H9 (cell line): ENCODE data around the gene SLC17A7. TPM values are rescaled to one million over a fixed set of nuclear protein-coding genes. Genes with fewer than 3 reads are reported as not detected.

ENCODE experiments used
- DNase-seq: peaks from one replicate; pipeline ENCODE4 v3.0.0-alpha.2; 2017
- H2AFZ ChIP-seq: one replicate; pipeline ENCODE4 v1.6.1; 2013; ENCODE audit warnings: mild to moderate bottlenecking, low read length, control low read depth, moderate library complexity
- H2AK5ac ChIP-seq: 2 replicates; pipeline ENCODE4 v1.6.1; 2013; ENCODE audit warnings: low read length, control low read depth, mixed read lengths; ENCODE audit not compliant: insufficient read length
- H2BK120ac ChIP-seq: one replicate; pipeline ENCODE4 v1.6.1; 2013; ENCODE audit warnings: low read depth, mild to moderate bottlenecking, low read length, control low read depth, inconsistent platforms; ENCODE audit not compliant: poor library complexity, severe bottlenecking
- H2BK12ac ChIP-seq: 2 replicates; pipeline ENCODE4 v1.6.1; 2013; ENCODE audit warnings: low read length, control low read depth, mixed read lengths, low read depth; ENCODE audit not compliant: insufficient read length
- H2BK15ac ChIP-seq: 2 replicates; pipeline ENCODE4 v1.6.1; 2013; ENCODE audit warnings: low read depth, low read length, control low read depth
- H2BK20ac ChIP-seq: one replicate; pipeline ENCODE4 v1.6.1; 2013; ENCODE audit warnings: low read depth, mild to moderate bottlenecking, low read length, control low read depth, inconsistent platforms; ENCODE audit not compliant: poor library complexity, severe bottlenecking
- H2BK5ac ChIP-seq: 2 replicates; pipeline ENCODE4 v1.6.1; 2013; ENCODE audit warnings: low read length, control low read depth, mixed read lengths; ENCODE audit not compliant: insufficient read length
- H3K14ac ChIP-seq: 2 replicates; pipeline ENCODE4 v1.6.1; 2013; ENCODE audit warnings: low read length, control low read depth; ENCODE audit not compliant: insufficient read depth
- H3K18ac ChIP-seq: 2 replicates; pipeline ENCODE4 v1.6.1; 2013; ENCODE audit warnings: low read depth, mild to moderate bottlenecking, mixed read lengths, low read length, control low read depth; ENCODE audit not compliant: insufficient read length
- H3K23ac ChIP-seq: 2 replicates; pipeline ENCODE4 v1.6.1; 2013; ENCODE audit warnings: low read length, control low read depth, mixed read lengths, low read depth; ENCODE audit not compliant: insufficient read length
- H3K23me2 ChIP-seq: 2 replicates; pipeline ENCODE4 v1.6.1; 2013; ENCODE audit warnings: low read depth, mild to moderate bottlenecking, mixed read lengths, low read length, control low read depth; ENCODE audit not compliant: insufficient read length, poor library complexity, severe bottlenecking
- H3K27ac ChIP-seq: 2 replicates; pipeline ENCODE4 v1.5.1; 2013; ENCODE audit warnings: low read length, control low read depth, mixed read lengths, low read depth; ENCODE audit not compliant: insufficient read length
- H3K27me3 ChIP-seq: 2 replicates; pipeline ENCODE4 v1.6.1; 2013; ENCODE audit warnings: low read length, control low read depth, inconsistent platforms; ENCODE audit not compliant: insufficient read depth
- H3K4ac ChIP-seq: 2 replicates; pipeline ENCODE4 v1.6.1; 2013; ENCODE audit warnings: low read depth, mild to moderate bottlenecking, control low read depth, inconsistent platforms, low read length, moderate library complexity
- H3K4me1 ChIP-seq: 2 replicates; pipeline ENCODE4 v1.6.1; 2013; ENCODE audit warnings: low read length, control low read depth, inconsistent platforms; ENCODE audit not compliant: insufficient read depth
- H3K4me2 ChIP-seq: 2 replicates; pipeline ENCODE4 v1.6.1; 2013; ENCODE audit warnings: low read length, control low read depth, mixed read lengths; ENCODE audit not compliant: insufficient read length, insufficient read depth
- H3K56ac ChIP-seq: 2 replicates; pipeline ENCODE4 v1.6.1; 2013; ENCODE audit warnings: low read depth, mild to moderate bottlenecking, mixed read lengths, low read length, control low read depth; ENCODE audit not compliant: insufficient read length
- H3K79me1 ChIP-seq: 2 replicates; pipeline ENCODE4 v1.6.1; 2013; ENCODE audit warnings: low read depth, mild to moderate bottlenecking, moderate library complexity, low read length, control low read depth, inconsistent platforms; ENCODE audit not compliant: insufficient read depth, poor library complexity, severe bottlenecking
- H3K79me2 ChIP-seq: 2 replicates; pipeline ENCODE4 v1.6.1; 2013; ENCODE audit warnings: low read length, control low read depth, inconsistent platforms; ENCODE audit not compliant: insufficient read depth
- H3K9ac ChIP-seq: 2 replicates; pipeline ENCODE4 v1.6.1; 2013; ENCODE audit warnings: low read length, control low read depth, mixed read lengths; ENCODE audit not compliant: insufficient read length; ENCODE audit errors: extremely low read depth
- H3K9me3 ChIP-seq: one replicate; pipeline ENCODE4 v1.6.1; 2013; ENCODE audit warnings: low read depth, low read length, inconsistent platforms; ENCODE audit not compliant: control insufficient read depth
- H3T11ph ChIP-seq: one replicate; pipeline ENCODE4 v1.6.1; 2013; ENCODE audit warnings: mild to moderate bottlenecking, low read length, control low read depth, inconsistent platforms
- H4K20me1 ChIP-seq: one replicate; pipeline ENCODE4 v1.6.1; 2013; ENCODE audit not compliant: control insufficient read depth, insufficient read length, insufficient read depth
- H4K5ac ChIP-seq: 2 replicates; pipeline ENCODE4 v1.6.1; 2013; ENCODE audit warnings: low read depth, mild to moderate bottlenecking, mixed read lengths, low read length, control low read depth; ENCODE audit not compliant: insufficient read length
- H4K8ac ChIP-seq: replicated peaks from 2 replicates; pipeline ENCODE4 v1.6.1; 2013; ENCODE audit warnings: low read length, control low read depth, mixed read lengths, low read depth; ENCODE audit not compliant: insufficient read length
- H4K91ac ChIP-seq: 2 replicates; pipeline ENCODE4 v1.6.1; 2013; ENCODE audit warnings: low read depth, mild to moderate bottlenecking, moderate library complexity, mixed read lengths, low read length, control low read depth; ENCODE audit not compliant: insufficient read length
- H3K27ac Mint-ChIP-seq, 3 experiments: 2 replicates in 2 of 3; 3 replicates in 1 of 3; pipeline ENCODE4 v1.8.0; 2020 to 2021; ENCODE audit warnings: mixed read lengths in 3 of 3, mild to moderate bottlenecking in 1 of 3, moderate library complexity in 1 of 3
- H3K27me3 Mint-ChIP-seq: 2 replicates; pipeline ENCODE4 v1.8.0; 2021; ENCODE audit warnings: low read depth, mild to moderate bottlenecking, moderate library complexity, mixed read lengths
- H3K36me3 Mint-ChIP-seq, 3 experiments: 2 replicates in 2 of 3; 3 replicates in 1 of 3; pipeline ENCODE4 v1.8.0; 2020 to 2021; ENCODE audit warnings: low read depth in 3 of 3, mixed read lengths in 3 of 3; ENCODE audit not compliant: insufficient read depth in 1 of 3
- H3K4me1 Mint-ChIP-seq, 2 experiments: 2 replicates each; pipeline ENCODE4 v1.8.0; 2020; ENCODE audit warnings: mixed read lengths in 2 of 2
- H3K4me3 Mint-ChIP-seq, 2 experiments: 2 replicates in 1 of 2; 3 replicates in 1 of 2; pipeline ENCODE4 v1.8.0; 2020 to 2021; ENCODE audit warnings: mild to moderate bottlenecking in 2 of 2, mixed read lengths in 2 of 2, moderate library complexity in 1 of 2
- H3K9me3 Mint-ChIP-seq, 2 experiments: 2 replicates in 1 of 2; 3 replicates in 1 of 2; pipeline ENCODE4 v1.8.0; 2020; ENCODE audit warnings: mild to moderate bottlenecking in 2 of 2, mixed read lengths in 2 of 2, moderate library complexity in 1 of 2
- WGBS: extraction: QIAGEN DNeasy Blood & Tissue Kit; methylation state at CpG from one replicate; pipeline ENCODE4 v1.1.7; 2013; ENCODE audit warnings: missing lambda C conversion rate, low lambda C conversion rate, mixed read lengths; ENCODE audit not compliant: insufficient read length; ENCODE audit errors: extremely low coverage; 5-methylcytosine and 5-hydroxymethylcytosine counted together
- total RNA-seq: library from RNA; stranded (reverse); gene quantifications from 2 replicates; pipeline ENCODE4 v1.2.1, GENCODE V29; 2021
- TF ChIP-seq, protein P1 (sequence below): fragments of 200-600 bp; sonication (generic); conservative IDR thresholded peaks from 3 replicates; pipeline ENCODE4 v1.8.0; 2021; ENCODE audit warnings: antibody characterized with exemption, mild to moderate bottlenecking

The SLC17A7 gene
- total RNA-seq, 1 experiment from 2014 or later, result 1.3 TPM

DNA sequence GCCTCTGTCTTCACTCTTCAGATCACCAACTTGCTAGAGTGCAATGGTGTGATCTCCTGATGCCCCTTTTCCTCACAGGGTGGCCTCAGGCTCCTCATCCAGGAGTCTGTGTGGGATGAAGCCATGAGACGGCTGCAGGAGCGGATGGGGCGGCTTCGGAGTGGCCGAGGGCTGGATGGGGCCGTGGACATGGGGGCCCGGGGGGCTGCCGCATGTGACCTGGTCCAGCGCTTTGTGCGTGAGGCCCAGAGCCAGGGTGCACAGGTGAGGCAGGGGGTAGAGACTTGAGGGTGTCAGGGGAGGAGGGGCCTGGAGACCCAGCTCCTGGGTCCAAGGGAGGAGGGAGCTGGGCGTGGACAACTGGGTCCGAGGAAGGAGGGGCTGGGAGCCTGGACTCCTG, 21.2 kb upstream of the SLC17A7 start:
- Histone ChIP-seq H3T11ph (no peak overlapping the region), H3K14ac (no peak overlapping the region), H3K56ac (no peak overlapping the region), H3K4me1 (no peaks in the 10 kb centered on the region), H3K27ac (no peak overlapping the region), H3K23ac (no peak overlapping the region), H2BK5ac (no peak overlapping the region), H3K18ac (no peak overlapping the region), H2BK15ac (no peak overlapping the region), H3K79me2 (no peaks in the 10 kb centered on the region), H3K79me1 (no peaks in the 10 kb centered on the region), H3K9ac (no peak overlapping the region), H2BK120ac (no peak overlapping the region), H2AK5ac (no peak overlapping the region), H4K5ac (no peak overlapping the region), H3K4me2 (no peak overlapping the region), H3K27me3 (no peaks in the 10 kb centered on the region), H4K8ac (no peak overlapping the region), H4K91ac (no peak overlapping the region), H2BK20ac (no peak overlapping the region), H3K23me2 (no peaks in the 10 kb centered on the region), H2BK12ac (no peak overlapping the region), H4K20me1 (no peaks in the 10 kb centered on the region), H2AFZ (no peak overlapping the region), H3K9me3 (no peaks in the 10 kb centered on the region), H3K4ac (no peak overlapping the region)
- peak overlapping the region in 2 of 3 experiments; percentile 44 to 48; a peak in 1 of 7 replicates for H3K27ac Mint-ChIP-seq
- WGBS, result no CpG with 5 or more reads among the region's 12 CpGs
- H3K4me1 Mint-ChIP-seq, result no peaks in the 10 kb centered on the region
- TF ChIP-seq, protein P1, sequence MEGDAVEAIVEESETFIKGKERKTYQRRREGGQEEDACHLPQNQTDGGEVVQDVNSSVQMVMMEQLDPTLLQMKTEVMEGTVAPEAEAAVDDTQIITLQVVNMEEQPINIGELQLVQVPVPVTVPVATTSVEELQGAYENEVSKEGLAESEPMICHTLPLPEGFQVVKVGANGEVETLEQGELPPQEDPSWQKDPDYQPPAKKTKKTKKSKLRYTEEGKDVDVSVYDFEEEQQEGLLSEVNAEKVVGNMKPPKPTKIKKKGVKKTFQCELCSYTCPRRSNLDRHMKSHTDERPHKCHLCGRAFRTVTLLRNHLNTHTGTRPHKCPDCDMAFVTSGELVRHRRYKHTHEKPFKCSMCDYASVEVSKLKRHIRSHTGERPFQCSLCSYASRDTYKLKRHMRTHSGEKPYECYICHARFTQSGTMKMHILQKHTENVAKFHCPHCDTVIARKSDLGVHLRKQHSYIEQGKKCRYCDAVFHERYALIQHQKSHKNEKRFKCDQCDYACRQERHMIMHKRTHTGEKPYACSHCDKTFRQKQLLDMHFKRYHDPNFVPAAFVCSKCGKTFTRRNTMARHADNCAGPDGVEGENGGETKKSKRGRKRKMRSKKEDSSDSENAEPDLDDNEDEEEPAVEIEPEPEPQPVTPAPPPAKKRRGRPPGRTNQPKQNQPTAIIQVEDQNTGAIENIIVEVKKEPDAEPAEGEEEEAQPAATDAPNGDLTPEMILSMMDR, result no peak
- DNase-seq, result no peak
- H3K27me3 Mint-ChIP-seq, result no peaks in the 10 kb centered on the region
- peaks cover 14 to 31% (median 28%) of the 10 kb centered on the region in 3 experiments; a peak in 6 of 7 replicates for H3K36me3 Mint-ChIP-seq
- no peaks in the 10 kb centered on the region for H3K9me3 Mint-ChIP-seq
- H3K4me3 Mint-ChIP-seq, result no peak overlapping the region
